Left ventricle myocardium inferior (tissue), 1 donor: ENCODE measurements around the gene NPEPPS. TPM values are rescaled to one million over a fixed set of nuclear protein-coding genes. Genes with fewer than 3 reads are reported as not detected.
A peak's percentile ranks its signal among the peaks of the same experiment; 100 is the strongest.

ENCODE experiments used
- DNase-seq: peaks from one replicate; pipeline ENCODE4 v3.0.0-alpha.2; 2020
- H3K27ac ChIP-seq: fragments of 200-600 bp; replicated peaks from 2 replicates; pipeline ENCODE4 v1.8.0; 2021
- H3K27me3 ChIP-seq: fragments of 200-600 bp; 2 replicates; pipeline ENCODE4 v1.8.0; 2021; ENCODE audit warnings: low read depth
- H3K36me3 ChIP-seq: fragments of 200-600 bp; 2 replicates; pipeline ENCODE4 v1.8.0; 2021
- H3K4me1 ChIP-seq: fragments of 200-600 bp; 2 replicates; pipeline ENCODE4 v1.8.0; 2021
- H3K4me3 ChIP-seq: fragments of 200-600 bp; 2 replicates; pipeline ENCODE4 v1.8.0; 2021; ENCODE audit warnings: mild to moderate bottlenecking, moderate library complexity
- H3K9me3 ChIP-seq: fragments of 200-600 bp; replicated peaks from 2 replicates; pipeline ENCODE4 v1.8.0; 2021
- intact Hi-C: fragments of 100-400 bp; cut with micrococcal nuclease; formaldehyde crosslinking; loops from one replicate; pipeline ENCODE4 v1.11.0; 2022
- total RNA-seq: library from RNA; stranded (reverse); fragmentation: NEBNext Ultra II Directional; extraction: Animal tissue kit (Norgen Biotek cat#: 25700); gene quantifications from one replicate; pipeline ENCODE4 v1.2.1, GENCODE V29; 2021
- TF ChIP-seq, protein P1 (sequence below): fragments of 200-600 bp; IDR thresholded peaks from 2 replicates; pipeline ENCODE4 v1.8.0; 2021; ENCODE audit warnings: antibody characterized with exemption, mild to moderate bottlenecking, borderline replicate concordance
- donor health status: DM: no; HTN: yes; CAD: no; lungs with severe emphysema.

The NPEPPS gene
- total RNA-seq, 1 donor from 2014 or later, result 72.1 TPM

DNA sequence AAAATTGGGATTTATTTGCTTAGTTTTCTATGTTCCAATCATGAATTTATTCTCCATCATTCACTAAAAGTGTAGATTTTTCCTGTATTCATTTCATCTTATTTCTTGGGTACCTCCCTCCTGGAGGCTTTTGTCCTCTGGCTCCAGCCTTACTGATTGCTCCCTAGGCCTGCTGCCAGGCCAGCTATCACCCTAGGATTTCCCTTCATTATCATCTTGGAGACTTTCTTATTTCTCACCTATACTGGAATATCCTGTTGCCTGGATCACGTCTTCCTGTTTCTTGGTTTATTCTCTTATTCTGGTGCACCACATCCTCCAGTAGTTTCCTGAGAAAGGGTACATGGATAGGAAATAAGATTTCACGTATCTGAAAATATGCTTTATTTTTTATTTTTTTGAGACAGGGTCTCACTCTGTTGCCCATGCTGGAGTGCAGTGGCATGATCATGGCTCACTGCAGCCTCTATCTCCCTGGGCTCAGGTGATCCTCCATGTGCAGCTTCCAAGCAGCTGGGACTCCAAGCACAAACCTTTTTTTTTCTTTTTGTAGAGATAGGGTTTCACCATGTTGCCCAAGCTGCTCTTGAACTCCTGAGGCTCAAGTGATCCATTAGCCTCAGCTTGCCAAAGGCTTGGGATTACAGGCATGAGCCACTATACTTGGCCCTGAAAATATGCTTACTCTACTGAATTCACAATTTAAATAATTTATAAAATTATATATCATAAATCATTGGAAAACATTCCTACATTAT is 105.5 kb downstream of the NPEPPS start:
- Histone ChIP-seq H3K27ac (peak overlapping the region; percentile 3), H3K36me3 (peaks cover 5% of the 10 kb centered on the region), H3K27me3 (no peaks in the 10 kb centered on the region), H3K4me3 (no peak overlapping the region), H3K9me3 (no peaks in the 10 kb centered on the region), H3K4me1 (no peaks in the 10 kb centered on the region)
- TF ChIP-seq, protein P1, sequence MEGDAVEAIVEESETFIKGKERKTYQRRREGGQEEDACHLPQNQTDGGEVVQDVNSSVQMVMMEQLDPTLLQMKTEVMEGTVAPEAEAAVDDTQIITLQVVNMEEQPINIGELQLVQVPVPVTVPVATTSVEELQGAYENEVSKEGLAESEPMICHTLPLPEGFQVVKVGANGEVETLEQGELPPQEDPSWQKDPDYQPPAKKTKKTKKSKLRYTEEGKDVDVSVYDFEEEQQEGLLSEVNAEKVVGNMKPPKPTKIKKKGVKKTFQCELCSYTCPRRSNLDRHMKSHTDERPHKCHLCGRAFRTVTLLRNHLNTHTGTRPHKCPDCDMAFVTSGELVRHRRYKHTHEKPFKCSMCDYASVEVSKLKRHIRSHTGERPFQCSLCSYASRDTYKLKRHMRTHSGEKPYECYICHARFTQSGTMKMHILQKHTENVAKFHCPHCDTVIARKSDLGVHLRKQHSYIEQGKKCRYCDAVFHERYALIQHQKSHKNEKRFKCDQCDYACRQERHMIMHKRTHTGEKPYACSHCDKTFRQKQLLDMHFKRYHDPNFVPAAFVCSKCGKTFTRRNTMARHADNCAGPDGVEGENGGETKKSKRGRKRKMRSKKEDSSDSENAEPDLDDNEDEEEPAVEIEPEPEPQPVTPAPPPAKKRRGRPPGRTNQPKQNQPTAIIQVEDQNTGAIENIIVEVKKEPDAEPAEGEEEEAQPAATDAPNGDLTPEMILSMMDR, result no peak
- intact Hi-C loops, result no loop called here
- no peak for DNase-seq

DNA sequence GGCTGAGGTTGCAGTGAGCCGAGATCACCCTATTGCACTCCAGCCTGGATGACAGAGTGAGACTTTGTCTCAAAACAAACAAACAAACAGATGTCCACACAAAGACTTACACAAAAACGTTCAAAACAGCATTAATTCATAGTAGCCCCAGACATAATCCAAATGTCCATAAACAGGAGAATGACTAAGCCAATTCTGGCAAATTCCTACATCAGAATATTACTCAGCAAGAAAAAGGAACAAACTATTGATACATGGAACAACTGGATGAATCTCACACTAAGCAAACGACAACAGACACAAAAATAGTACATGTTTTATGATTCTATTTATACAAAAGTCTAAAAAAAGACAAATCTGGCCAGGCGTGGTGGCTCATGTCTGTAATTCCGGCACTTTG is 108.0 kb downstream of the NPEPPS start:
- Histone ChIP-seq H3K4me3 (no peak overlapping the region), H3K27ac (no peak overlapping the region), H3K9me3 (no peaks in the 10 kb centered on the region), H3K36me3 (peaks cover 5% of the 10 kb centered on the region), H3K27me3 (no peaks in the 10 kb centered on the region), H3K4me1 (no peaks in the 10 kb centered on the region)
- DNase-seq, result no peak
- TF ChIP-seq, protein P1, result no peak
- intact Hi-C loops, result no loop called here

DNA sequence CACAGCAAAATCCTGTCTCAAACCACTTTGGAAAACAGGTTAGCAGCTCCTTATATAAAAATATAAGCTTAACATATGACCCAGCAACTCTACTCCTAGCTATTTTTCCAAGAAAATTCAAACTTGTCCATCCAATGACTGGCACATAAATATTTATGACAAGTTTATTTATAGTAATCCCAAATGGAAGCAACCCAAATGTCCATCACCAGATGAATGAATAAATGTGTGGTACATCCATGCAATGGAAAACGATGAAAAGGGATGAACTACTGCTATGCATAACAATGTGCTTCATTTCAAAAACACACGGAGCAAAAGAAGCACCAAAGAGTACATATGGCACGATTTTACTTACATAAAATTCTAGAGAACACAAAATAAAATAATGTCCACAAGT is 109.2 kb downstream of the NPEPPS start:
- no peaks in the 10 kb centered on the region for H3K36me3 ChIP-seq
- H3K9me3 ChIP-seq, result no peaks in the 10 kb centered on the region
- no peak overlapping the region for H3K4me3 ChIP-seq
- no peak overlapping the region for H3K27ac ChIP-seq
- intact Hi-C loops, result no loop called here
- H3K27me3 ChIP-seq, result no peaks in the 10 kb centered on the region
- no peaks in the 10 kb centered on the region for H3K4me1 ChIP-seq
- DNase-seq, result no peak
- TF ChIP-seq, protein P1, result no peak

DNA sequence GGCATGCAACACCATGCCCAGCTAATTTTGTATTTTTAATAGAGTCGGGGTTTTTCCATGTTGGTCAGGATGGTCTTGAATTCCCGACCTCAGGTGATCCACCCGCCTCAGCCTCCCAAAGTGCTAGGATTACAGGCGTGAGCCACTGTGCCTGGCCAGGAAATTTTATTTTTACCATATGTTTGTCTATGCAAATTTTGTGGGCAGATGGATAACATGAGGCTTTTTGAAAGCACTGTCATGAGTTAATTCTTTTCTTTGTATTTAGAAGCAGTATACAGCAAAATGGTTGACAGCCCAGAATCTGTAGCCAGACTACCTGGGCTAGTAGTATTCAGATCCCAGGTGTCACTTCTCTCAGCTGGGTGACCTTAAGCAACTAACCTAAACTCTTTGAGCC is 110.3 kb downstream of the NPEPPS start:
- DNase-seq, result no peak
- TF ChIP-seq, protein P1, result no peak
- no peaks in the 10 kb centered on the region for H3K9me3 ChIP-seq
- no peaks in the 10 kb centered on the region for H3K27me3 ChIP-seq
- H3K4me3 ChIP-seq, result no peak overlapping the region
- intact Hi-C loops, result no loop called here
- H3K27ac ChIP-seq, result no peak overlapping the region
- no peaks in the 10 kb centered on the region for H3K36me3 ChIP-seq
- no peaks in the 10 kb centered on the region for H3K4me1 ChIP-seq

DNA sequence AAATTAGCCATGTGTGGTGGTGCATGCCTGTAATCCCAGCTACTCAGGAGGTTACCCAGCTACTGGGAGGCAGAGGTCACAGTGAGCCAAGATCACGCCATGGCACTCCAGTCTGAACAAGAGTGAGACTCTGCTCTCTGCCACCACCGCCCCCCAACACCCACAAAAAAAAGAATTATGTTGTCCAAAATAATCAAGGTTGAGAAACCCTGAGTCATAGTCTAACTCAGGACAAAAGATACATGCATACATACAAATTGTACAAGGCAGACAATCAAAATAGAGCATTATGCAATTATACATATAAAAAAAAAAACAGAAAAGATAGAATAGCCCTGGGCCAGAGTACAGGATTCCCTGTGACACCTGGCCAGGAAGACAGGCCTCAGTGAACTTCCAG is 112.2 kb downstream of the NPEPPS start:
- intact Hi-C loops, result no loop called here
- no peak overlapping the region for H3K4me3 ChIP-seq
- no peaks in the 10 kb centered on the region for H3K9me3 ChIP-seq
- no peak overlapping the region for H3K27ac ChIP-seq
- H3K36me3 ChIP-seq, result no peaks in the 10 kb centered on the region
- H3K27me3 ChIP-seq, result no peaks in the 10 kb centered on the region
- DNase-seq, result no peak
- TF ChIP-seq, protein P1, result no peak
- peaks cover 6% of the 10 kb centered on the region for H3K4me1 ChIP-seq
